ENCODE measurements around the gene TRIM37.

TRIM37 gene

GRCh38 chr17:58999500-58999899 is 107.2 kb downstream of the TRIM37 start:
- H3K27ac ChIP-seq (ENCODE audit: extremely low read depth, low read depth, low read length): no peak overlapping the region
- H3K4me1 ChIP-seq (ENCODE audit: control insufficient read depth, insufficient read depth, low read length): no peaks in the 10 kb centered on the region

GRCh38 chr17:58998871-58999270 is 107.8 kb downstream of the TRIM37 start:
- Histone ChIP-seq H3K9me3 (ENCODE audit: control insufficient read depth, insufficient read depth, low read depth, low read length) (no peaks in the 10 kb centered on the region), H3K36me3 (ENCODE audit: control insufficient read depth in 2 of 2, insufficient read depth in 1 of 2, low read length in 2 of 2) (peaks cover 35 to 36% of the 10 kb centered on the region in 2 experiments), H3K4me3 (ENCODE audit: low read depth, low read length) (no peak overlapping the region), H3K27ac (ENCODE audit: extremely low read depth, low read depth, low read length) (no peak overlapping the region), H3K4me1 (ENCODE audit: control insufficient read depth, insufficient read depth, low read length) (no peaks in the 10 kb centered on the region)
- ChIA-PET CTCF (interaction anchor here (0.6 to 1.6 kb wide), 5 partner anchors 184 to 682 kb away, joined by 3 read pairs; no protein-coding TSS in a partner anchor), POLR2A (interaction anchor here (0.6 kb wide), 1 partner anchor 46 kb away, joined by 8 read pairs; no protein-coding TSS in a partner anchor)
- TF ChIP-seq KLF8 (tag by site-specific recombination; IDR thresholded peaks at IDR 0.05) (no peak), ZFP69B (tag by site-specific recombination; IDR thresholded peaks at IDR 0.05) (no peak)

More at GRCh38 chr17:58999500-58999899, 107.2 kb downstream of the TRIM37 start:
- CTCF ChIA-PET: interaction anchor here (0.6 to 1.6 kb wide), 3 partner anchors 288 to 412 kb away, joined by 3 read pairs; no protein-coding TSS in a partner anchor
- Histone ChIP-seq H3K36me3 (ENCODE audit: control insufficient read depth in 2 of 2, insufficient read depth in 1 of 2, low read length in 2 of 2) (peaks cover 35 to 36% of the 10 kb centered on the region in 2 experiments), H3K9me3 (ENCODE audit: control insufficient read depth, insufficient read depth, low read depth, low read length) (no peaks in the 10 kb centered on the region), H3K4me3 (ENCODE audit: low read depth, low read length) (no peak overlapping the region)
- POLR2A ChIA-PET: no interaction called here
- no peak for TF ChIP-seq PRDM2 (tag by site-specific recombination; IDR thresholded peaks at IDR 0.05; ENCODE audit: borderline replicate concordance)
- TF ChIP-seq, protein P1, sequence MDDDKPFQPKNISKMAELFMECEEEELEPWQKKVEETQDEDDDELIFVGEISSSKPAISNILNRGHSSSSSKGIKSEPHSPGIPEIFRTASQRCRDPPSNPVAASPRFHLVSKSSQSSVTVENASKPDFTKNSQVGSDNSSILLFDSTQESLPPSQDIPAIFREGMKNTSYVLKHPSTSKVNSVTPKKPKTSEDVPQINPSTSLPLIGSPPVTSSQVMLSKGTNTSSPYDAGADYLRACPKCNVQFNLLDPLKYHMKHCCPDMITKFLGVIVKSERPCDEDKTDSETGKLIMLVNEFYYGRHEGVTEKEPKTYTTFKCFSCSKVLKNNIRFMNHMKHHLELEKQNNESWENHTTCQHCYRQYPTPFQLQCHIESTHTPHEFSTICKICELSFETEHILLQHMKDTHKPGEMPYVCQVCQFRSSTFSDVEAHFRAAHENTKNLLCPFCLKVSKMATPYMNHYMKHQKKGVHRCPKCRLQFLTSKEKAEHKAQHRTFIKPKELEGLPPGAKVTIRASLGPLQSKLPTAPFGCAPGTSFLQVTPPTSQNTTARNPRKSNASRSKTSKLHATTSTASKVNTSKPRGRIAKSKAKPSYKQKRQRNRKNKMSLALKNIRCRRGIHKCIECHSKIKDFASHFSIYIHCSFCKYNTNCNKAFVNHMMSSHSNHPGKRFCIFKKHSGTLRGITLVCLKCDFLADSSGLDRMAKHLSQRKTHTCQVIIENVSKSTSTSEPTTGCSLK (tag by site-specific recombination; IDR thresholded peaks at IDR 0.05): no peak
- TF ChIP-seq ZNF214 (tag by site-specific recombination; IDR thresholded peaks at IDR 0.05; ENCODE audit: borderline replicate concordance): no peak

- Histone ChIP-seq H3K36me3 (ENCODE audit: control insufficient read depth in 2 of 2, insufficient read depth in 1 of 2, low read length in 2 of 2) (peaks cover 35% of the 10 kb centered on the region in 2 experiments), H3K27ac (ENCODE audit: extremely low read depth, low read depth, low read length) (no peak overlapping the region), H3K9me3 (ENCODE audit: control insufficient read depth, insufficient read depth, low read depth, low read length) (no peaks in the 10 kb centered on the region), H3K4me3 (ENCODE audit: low read depth, low read length) (no peak overlapping the region), H3K4me1 (ENCODE audit: control insufficient read depth, insufficient read depth, low read length) (no peaks in the 10 kb centered on the region)
- POLR2A ChIA-PET: interaction anchor here (0.6 kb wide), 2 partner anchors 45 to 118 kb away, joined by 4 to 8 read pairs; no protein-coding TSS in a partner anchor
- CTCF ChIA-PET: interaction anchor here (0.6 to 1.7 kb wide), 6 partner anchors 183 to 681 kb away, joined by 3 to 5 read pairs (median 3); no protein-coding TSS in a partner anchor
- TF ChIP-seq, protein P2, sequence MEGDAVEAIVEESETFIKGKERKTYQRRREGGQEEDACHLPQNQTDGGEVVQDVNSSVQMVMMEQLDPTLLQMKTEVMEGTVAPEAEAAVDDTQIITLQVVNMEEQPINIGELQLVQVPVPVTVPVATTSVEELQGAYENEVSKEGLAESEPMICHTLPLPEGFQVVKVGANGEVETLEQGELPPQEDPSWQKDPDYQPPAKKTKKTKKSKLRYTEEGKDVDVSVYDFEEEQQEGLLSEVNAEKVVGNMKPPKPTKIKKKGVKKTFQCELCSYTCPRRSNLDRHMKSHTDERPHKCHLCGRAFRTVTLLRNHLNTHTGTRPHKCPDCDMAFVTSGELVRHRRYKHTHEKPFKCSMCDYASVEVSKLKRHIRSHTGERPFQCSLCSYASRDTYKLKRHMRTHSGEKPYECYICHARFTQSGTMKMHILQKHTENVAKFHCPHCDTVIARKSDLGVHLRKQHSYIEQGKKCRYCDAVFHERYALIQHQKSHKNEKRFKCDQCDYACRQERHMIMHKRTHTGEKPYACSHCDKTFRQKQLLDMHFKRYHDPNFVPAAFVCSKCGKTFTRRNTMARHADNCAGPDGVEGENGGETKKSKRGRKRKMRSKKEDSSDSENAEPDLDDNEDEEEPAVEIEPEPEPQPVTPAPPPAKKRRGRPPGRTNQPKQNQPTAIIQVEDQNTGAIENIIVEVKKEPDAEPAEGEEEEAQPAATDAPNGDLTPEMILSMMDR (tag by site-specific recombination; IDR thresholded peaks at IDR 0.05): no peak
- no peak for TF ChIP-seq KLF8 (tag by site-specific recombination; IDR thresholded peaks at IDR 0.05)
- no peak for TF ChIP-seq KLF10 (tag by site-specific recombination; IDR thresholded peaks at IDR 0.05)
- no peak for TF ChIP-seq ZNF335 (tag by site-specific recombination; conservative IDR thresholded peaks at IDR 0.05)
- TF ChIP-seq ZNF184 (tag by site-specific recombination; IDR thresholded peaks at IDR 0.05): no peak
- TF ChIP-seq TCF7L2 (IDR thresholded peaks at IDR 0.05; ENCODE audit: borderline replicate concordance, low read depth, low read length): no peak
These were observed 108.7 kb downstream of the TRIM37 start for GRCh38 chr17:58997756-58998553.
